Activated CD8-positive, alpha-beta memory T cell treated with anti-CD3 and anti-CD28 coated beads for 1 hour (primary cell): ENCODE measurements around the gene SRGAP1.

ENCODE experiments used
- DNase-seq, 2 donors: peaks; one replicate each; pipeline ENCODE4 v3.0.0-alpha.2; 2020; ENCODE audit warnings: low read depth in 1 of 2; ENCODE audit errors: extremely low read depth in 1 of 2

Gene SRGAP1

DNA sequence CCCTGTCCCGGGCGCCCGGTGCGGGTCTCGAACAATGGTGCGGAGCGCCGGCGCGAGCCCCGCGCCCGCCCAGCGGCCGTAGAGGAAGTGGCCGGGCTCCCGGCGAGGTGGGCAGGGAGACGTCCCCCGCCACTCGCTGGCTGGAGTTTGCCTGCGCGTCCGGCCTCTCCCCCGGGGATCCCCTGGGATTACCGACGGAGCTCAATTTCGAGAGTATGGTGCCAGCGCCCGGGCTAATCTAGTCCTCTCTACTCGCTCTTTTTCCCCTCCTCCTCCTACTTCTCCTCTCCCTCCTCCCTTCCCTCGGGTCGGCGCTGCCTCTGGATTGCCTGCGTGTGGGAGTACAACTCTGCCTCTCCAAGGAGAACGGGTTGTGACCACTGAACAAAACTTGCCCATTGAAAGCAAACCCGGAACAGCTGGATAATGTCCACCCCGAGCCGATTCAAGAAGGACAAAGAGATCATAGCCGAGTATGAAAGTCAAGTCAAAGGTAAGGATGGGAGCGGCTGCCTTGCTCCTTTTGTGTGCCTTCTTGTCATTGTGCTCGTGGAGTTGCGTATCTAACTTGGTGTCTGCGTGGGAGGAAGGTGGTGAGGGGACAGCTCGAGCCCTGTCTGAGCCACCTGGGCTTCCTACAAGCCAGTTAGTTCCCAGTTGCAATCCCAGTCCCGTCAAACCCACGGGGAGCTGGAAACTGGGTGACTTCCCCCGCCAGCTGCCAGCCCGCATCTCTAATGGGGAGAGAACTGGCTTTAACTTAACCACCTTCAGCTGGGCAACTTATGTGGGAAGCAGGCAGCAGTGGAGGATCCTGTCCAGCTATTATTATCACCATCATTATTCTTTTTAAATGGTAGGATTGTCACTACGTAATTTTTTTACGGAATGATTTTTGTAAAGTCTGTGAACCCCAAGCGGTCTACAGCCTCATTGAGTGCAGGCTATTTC, at the start of gene SRGAP1:
TSS of gene SRGAP1 (plus strand) at position 310 of the 951 bp plus-strand sequence. CDS start at position 427, 117 bp downstream.
- DNase-seq, result no peak

DNA sequence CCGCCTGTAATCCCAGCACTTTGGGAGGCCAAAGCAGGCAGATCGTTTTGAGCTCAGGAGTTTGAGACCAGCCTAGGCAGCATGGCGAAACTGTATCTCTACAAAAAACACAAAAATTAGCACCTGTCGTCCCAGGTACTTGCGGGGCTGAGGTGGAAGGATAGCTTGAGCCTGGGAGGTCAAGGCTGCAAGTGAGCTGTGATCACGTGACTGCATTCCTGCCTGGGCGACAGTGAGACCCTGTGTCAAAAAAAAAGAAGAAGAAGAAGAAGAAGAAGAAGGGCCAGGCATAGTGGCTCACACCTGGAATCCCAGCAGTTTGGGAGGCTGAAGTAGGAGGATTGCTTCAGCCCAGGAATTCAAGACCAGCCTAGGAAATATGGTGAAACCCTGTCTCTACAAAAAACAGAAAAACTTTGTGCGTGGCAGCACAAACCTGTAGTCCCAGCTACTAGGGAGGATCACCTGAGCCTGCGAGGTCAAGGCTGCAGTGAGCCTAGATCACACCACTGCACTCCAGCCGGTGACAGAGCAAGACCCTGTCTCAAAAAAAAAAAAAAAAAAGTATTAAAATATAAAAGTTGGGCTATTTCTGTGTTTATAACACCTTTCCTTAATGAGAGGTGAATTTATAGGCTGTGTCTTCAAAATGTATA, 49.3 kb upstream of the SRGAP1 start:
- DNase-seq, result no peak

GRCh38 chr12:63795944-63796343, 48.6 kb upstream of the SRGAP1 start:
- no peak for DNase-seq

DNA sequence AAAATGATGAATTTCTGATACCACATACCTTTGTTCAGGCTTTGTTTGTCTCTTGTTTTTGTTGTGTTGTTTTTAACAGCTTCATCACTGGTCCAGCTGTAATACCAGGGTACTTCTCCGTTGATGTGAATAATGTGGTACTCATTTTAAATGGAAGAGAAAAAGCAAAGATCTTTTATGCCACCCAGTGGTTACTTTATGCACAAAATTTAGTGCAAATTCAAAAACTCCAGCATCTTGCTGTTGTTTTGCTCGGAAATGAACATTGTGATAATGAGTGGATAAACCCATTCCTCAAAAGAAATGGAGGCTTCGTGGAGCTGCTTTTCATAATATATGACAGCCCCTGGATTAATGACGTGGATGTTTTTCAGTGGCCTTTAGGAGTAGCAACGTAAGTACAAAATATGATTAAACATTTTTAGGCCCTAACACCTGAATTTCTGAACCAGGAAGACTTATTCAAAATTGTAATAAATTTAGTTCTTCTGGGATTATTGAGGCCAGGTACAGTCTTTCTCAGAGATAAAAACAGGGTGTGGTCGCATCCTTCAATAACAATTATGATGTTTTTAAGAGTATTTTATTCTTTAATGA, 42.4 kb upstream of the SRGAP1 start:
- no peak for DNase-seq

DNA sequence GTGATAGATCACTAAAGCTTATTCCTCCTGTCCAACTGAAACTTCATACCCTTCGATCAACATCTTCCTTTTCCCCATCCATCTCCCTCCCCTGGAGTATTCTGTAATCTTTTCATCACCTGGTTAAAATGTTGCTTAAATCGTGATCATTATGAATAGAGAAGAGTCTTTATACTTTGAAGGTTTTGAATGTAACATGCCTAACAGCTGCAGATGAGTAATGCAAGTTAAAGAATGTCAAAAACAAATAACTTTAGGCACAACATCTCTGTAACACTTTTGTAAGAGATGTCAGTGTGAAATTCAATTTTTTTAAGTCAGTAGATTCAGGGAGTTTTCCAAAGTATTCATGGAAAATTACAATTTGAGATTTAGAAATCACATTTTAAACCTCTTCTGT, 39.8 kb upstream of the SRGAP1 start:
- no peak for DNase-seq

DNA sequence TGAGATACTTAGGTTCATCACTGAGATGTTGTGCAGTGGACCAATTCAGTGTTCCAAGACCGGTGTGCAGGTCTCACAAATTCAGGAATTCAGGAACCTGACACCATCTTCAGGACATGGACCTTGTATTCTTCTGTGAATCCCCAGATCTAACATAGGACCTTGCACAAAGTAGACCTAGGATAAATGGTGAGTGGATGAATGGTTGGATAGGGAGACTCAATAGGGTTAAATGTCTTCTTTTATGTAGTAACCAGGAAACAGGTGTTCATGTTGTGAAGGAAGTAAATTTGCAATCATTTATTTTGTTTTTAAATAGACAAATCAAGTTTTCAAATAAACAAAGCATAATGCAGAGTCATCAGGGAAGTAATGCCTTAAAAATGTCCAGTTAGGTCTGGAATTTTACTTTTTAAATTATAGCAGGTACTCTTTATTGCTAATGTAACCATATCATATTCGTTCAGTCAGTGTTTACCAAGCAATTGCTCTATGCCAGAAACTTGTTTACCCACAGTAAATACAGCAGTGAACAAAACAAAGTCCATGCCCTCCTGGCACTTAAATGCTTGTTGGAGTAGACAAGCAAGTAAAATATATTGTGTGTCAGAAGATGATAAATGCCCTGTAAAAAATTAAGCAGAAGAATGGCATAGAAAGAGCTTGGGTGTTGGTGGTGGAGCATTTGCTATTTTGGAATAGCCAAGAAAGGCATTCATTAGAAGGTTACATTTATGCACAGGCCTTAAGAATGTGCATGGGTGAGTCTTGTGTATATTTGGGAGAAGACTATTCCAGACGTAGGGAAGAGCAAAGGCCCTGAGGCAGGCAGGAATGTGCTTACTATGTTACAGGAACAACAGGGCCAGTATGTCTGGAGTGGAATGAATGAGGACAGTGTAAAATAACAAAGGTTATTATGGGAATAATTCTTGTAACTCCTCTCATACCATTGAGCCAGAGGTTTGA, 38.5 kb upstream of the SRGAP1 start:
- no peak for DNase-seq

DNA sequence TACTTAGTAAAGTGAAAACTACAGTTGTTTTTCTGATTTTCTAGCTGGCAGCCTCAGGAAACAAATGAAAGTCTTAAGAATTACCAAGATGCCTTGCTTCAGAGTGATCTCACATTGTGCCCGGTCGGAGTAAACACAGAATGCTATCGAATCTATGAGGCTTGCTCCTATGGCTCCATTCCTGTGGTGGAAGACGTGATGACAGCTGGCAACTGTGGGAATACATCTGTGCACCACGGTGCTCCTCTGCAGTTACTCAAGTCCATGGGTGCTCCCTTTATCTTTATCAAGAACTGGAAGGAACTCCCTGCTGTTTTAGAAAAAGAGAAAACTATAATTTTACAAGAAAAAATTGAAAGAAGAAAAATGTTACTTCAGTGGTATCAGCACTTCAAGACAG, 35.9 kb upstream of the SRGAP1 start:
- DNase-seq, result no peak

GRCh38 chr12:63809566-63809965, 34.9 kb upstream of the SRGAP1 start:
- no peak for DNase-seq

DNA sequence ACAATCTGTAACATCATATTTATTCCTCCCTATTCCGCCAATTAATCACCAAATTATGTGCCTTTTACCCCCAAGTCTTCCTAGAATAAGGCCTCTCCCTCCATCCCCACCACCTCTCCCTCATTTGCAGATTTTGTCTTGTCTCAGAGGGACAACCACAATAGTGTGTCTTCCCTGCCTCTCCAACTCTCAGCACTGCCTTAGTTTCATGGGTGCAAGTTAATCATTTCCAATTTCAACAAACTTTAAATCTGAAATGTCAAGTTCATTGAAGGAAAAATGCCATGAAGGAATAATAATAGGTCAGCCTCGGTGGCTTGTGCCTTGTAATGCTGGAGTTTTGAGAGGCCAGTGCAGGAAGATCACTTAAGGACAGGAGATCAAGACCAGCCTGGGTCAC, 33.2 kb upstream of the SRGAP1 start:
- DNase-seq, result no peak

DNA sequence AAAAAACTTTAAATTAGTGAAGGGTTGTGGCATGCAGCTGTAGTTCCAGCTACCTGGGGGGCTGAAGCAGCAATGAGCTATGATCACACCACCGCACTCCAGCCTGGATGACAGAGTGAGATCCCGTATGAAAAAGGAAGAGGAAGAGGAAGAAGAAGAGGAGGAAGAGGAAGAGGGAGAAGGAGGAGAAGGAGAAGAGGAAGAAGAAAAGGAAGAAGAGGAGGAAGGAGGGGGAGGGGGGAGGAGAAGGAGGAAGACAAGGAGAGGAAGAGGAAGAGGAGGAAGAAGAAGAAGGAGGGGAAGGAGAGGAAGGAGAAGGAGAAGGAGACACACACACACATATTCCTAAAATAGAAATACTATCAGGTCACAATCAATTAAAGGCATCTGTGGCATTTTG, 32.7 kb upstream of the SRGAP1 start:
- DNase-seq, result no peak

GRCh38 chr12:63814146-63814772, 30.2 kb upstream of the SRGAP1 start:
- DNase-seq, result no peak

DNA sequence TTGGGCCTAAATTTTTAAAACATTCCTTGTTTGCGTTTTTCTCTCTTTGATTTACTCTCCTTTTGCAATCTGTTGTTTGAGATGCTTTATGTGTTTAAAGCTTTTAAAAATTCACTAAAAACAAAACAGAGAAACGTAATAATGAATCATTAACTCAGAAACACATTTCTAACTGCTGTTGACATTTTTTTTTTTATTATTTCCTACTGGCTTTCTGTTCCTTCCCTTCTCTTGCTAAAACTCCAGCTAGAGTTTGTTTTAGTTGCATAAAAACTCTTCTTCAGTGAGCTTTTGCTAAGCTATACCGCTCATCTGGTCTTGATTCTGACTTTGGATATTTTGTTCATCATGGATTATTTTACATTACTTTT, 29.0 kb upstream of the SRGAP1 start:
- no peak for DNase-seq

DNA sequence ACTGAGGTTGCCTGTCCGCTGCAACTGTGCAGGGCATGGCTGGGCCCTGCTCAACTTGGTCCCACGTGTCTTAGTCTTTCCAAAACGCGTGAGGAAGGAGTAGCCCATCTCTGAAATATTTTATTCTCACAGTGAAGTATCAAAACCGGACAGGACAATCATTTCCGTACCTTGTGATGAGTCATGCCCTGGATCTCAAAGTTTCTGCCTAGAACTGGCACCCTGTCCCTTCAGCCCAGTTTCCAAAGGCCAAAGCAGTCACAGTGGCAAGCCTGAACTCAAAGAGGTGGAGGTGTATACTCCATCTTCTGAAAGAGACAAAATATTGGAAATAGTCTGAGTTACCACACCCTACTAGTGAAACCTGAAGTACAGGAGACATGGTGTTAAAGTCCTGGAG, 28.5 kb upstream of the SRGAP1 start:
- DNase-seq, result no peak

GRCh38 chr12:63820427-63820826, 24.1 kb upstream of the SRGAP1 start:
- DNase-seq, result no peak

GRCh38 chr12:63821781-63822251, 22.7 kb upstream of the SRGAP1 start:
- DNase-seq, result no peak

- no peak for DNase-seq
Measured at GRCh38 chr12:63822352-63822751, 22.1 kb upstream of the SRGAP1 start.

DNA sequence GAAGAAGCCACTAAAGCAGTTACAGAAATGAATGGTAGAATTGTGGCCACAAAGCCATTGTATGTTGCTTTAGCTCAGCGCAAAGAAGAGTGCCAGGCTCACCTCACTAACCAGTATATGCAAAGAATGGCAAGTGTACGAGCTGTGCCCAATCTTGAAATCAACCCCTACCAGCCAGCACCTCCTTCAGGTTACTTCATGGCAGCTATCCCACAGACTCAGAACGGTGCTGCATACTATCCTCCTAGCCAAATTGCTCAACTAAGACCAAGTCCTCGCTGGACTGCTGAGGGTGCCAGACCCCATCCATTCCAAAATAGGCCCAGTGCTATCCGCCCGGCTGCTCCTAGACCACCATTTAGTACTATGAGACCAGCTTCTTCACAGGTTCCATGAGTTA, 21.5 kb upstream of the SRGAP1 start:
- DNase-seq, result no peak

DNA sequence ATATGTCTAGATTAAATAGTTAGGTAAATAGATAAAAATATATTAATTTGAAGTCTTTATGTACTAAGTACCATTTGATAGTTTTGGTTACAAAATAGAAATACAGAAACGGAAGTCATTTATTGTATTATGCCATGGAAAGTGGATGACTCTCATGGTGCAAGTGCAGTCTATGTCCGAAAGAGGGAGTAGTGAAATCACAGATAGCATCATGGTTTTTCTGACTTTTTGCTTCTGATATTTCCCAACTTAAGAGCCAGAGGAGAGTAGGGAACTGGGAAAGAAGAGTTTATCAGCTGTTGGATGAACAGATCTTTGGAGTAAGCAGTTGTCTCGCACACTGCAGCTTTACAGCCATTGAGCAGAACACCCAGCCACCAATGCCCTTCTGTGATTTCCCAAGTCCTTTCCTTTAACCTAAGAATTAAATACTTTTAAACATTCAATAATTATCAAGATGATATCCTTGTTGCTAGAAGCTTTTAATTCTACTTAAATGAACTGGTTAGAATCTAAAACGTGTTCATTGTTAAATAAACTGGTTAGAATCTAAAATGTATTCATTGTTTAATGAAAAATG, 18.4 kb upstream of the SRGAP1 start:
- DNase-seq, result no peak

DNA sequence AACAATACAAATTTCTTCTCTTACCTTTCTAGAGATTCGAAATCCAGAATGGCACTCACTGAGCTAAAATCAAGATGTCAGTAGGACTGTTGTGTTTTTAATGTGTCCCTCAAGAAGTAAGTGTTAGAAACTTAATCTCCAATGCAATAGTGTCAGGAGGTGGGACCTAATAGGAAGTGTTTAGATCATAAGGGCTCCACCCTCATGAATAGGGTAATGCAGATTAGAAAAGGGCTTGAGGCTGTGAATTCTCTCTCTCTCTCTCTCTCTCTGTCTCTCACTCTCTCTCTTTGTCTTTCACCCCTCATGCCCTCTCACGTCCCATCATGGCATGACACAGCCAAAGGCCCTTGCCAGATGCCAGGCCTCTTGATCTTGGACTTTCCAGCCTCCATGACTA, 15.6 kb upstream of the SRGAP1 start:
- no peak for DNase-seq

GRCh38 chr12:63836046-63836445, 8.5 kb upstream of the SRGAP1 start:
- DNase-seq, result no peak
